ENCODE results near the gene POLR2E. TPM values are rescaled to one million over a fixed set of nuclear protein-coding genes. Genes with fewer than 3 reads are reported as not detected.
A peak's percentile ranks its signal among the peaks of the same experiment; 100 is the strongest.

The POLR2E gene
- total RNA-seq, 1 donor from 2014 or later: 39.1 TPM

GRCh38 chr19:1105873-1106840, 11.0 kb upstream of the POLR2E start:
- Histone ChIP-seq H3K9me3 (ENCODE audit: control insufficient read depth in 3 of 3, low read length in 3 of 3) (no peaks in the 10 kb centered on the region), H3K4me3 (ENCODE audit: low read length in 3 of 3) (no peak overlapping the region), H3K27ac (ENCODE audit: low read depth, low read length) (no peak overlapping the region), H3K36me3 (ENCODE audit: control insufficient read depth in 3 of 3, insufficient read depth in 3 of 3, low read length in 3 of 3) (peaks cover 6 to 25% (median 15%) of the 10 kb centered on the region in 3 donors), H3K9ac (ENCODE audit: low read depth in 1 of 3, low read length in 3 of 3) (no peak overlapping the region), H3K27me3 (ENCODE audit: control insufficient read depth in 3 of 3, insufficient read depth in 3 of 3, low read length in 3 of 3) (no peaks in the 10 kb centered on the region), H3K4me1 (ENCODE audit: control insufficient read depth in 3 of 3, insufficient read depth in 3 of 3, low read length in 3 of 3) (peaks cover 31 to 49% (median 32%) of the 10 kb centered on the region in 3 donors)

- Histone ChIP-seq H3K27me3 (ENCODE audit: control insufficient read depth in 3 of 3, insufficient read depth in 3 of 3, low read length in 3 of 3) (no peaks in the 10 kb centered on the region), H3K9ac (ENCODE audit: low read depth in 1 of 3, low read length in 3 of 3) (peak overlapping the region; percentile 76 to 96 (median 83)), H3K4me1 (ENCODE audit: control insufficient read depth in 3 of 3, insufficient read depth in 3 of 3, low read length in 3 of 3) (peaks cover 31 to 50% (median 32%) of the 10 kb centered on the region in 3 donors), H3K27ac (ENCODE audit: low read depth, low read length) (peak overlapping the region; percentile 98), H3K4me3 (ENCODE audit: low read length in 3 of 3) (peak overlapping the region; percentile 72 to 85 (median 81)), H3K36me3 (ENCODE audit: control insufficient read depth in 3 of 3, insufficient read depth in 3 of 3, low read length in 3 of 3) (peaks cover 6 to 18% (median 15%) of the 10 kb centered on the region in 3 donors), H3K9me3 (ENCODE audit: control insufficient read depth in 3 of 3, low read length in 3 of 3) (no peaks in the 10 kb centered on the region)
These were observed 10.1 kb upstream of the POLR2E start for GRCh38 chr19:1105008-1105872.

GRCh38 chr19:1104311-1105007, 9.3 kb upstream of the POLR2E start:
- H3K27me3 ChIP-seq (ENCODE audit: control insufficient read depth in 3 of 3, insufficient read depth in 3 of 3, low read length in 3 of 3): no peaks in the 10 kb centered on the region
- H3K27ac ChIP-seq (ENCODE audit: low read depth, low read length): peak overlapping the region; percentile 98
- H3K9me3 ChIP-seq (ENCODE audit: control insufficient read depth in 3 of 3, low read length in 3 of 3): no peaks in the 10 kb centered on the region
- H3K36me3 ChIP-seq (ENCODE audit: control insufficient read depth in 3 of 3, insufficient read depth in 3 of 3, low read length in 3 of 3): peaks cover 6 to 17% (median 15%) of the 10 kb centered on the region in 3 donors
- peaks cover 31 to 53% (median 35%) of the 10 kb centered on the region in 3 donors for H3K4me1 ChIP-seq (ENCODE audit: control insufficient read depth in 3 of 3, insufficient read depth in 3 of 3, low read length in 3 of 3)
- H3K9ac ChIP-seq (ENCODE audit: low read depth in 1 of 3, low read length in 3 of 3): peak overlapping the region; percentile 76 to 96 (median 88)
- H3K4me3 ChIP-seq (ENCODE audit: low read length in 3 of 3): peak overlapping the region; percentile 72 to 85 (median 81)

GRCh38 chr19:1103708-1104310, 8.6 kb upstream of the POLR2E start, which contains the start of gene GPX4:
Gene GPX4 (plus strand): TSS chr19:1103994. CDS start chr19:1104044, 50 bp downstream.
- H3K27ac ChIP-seq (ENCODE audit: low read depth, low read length): peak within 1 kb of the TSS; percentile 98
- peaks cover 6 to 15% (median 14%) of the 10 kb centered on the region in 3 donors for H3K36me3 ChIP-seq (ENCODE audit: control insufficient read depth in 3 of 3, insufficient read depth in 3 of 3, low read length in 3 of 3)
- no peaks in the 10 kb centered on the region for H3K9me3 ChIP-seq (ENCODE audit: control insufficient read depth in 3 of 3, low read length in 3 of 3)
- H3K9ac ChIP-seq (ENCODE audit: low read depth in 1 of 3, low read length in 3 of 3): peak within 1 kb of the TSS; percentile 76 to 96 (median 88)
- H3K4me1 ChIP-seq (ENCODE audit: control insufficient read depth in 3 of 3, insufficient read depth in 3 of 3, low read length in 3 of 3): peaks cover 35 to 59% (median 37%) of the 10 kb centered on the region in 3 donors
- peak within 1 kb of the TSS; percentile 72 to 85 (median 81) for H3K4me3 ChIP-seq (ENCODE audit: low read length in 3 of 3)
- no peaks in the 10 kb centered on the region for H3K27me3 ChIP-seq (ENCODE audit: control insufficient read depth in 3 of 3, insufficient read depth in 3 of 3, low read length in 3 of 3)

- H3K4me3 ChIP-seq (ENCODE audit: low read length in 3 of 3): peak overlapping the region; percentile 66 to 71 (median 70)
These were observed 8.0 kb upstream of the POLR2E start for GRCh38 chr19:1103132-1103707.

GRCh38 chr19:1102407-1103131, 7.4 kb upstream of the POLR2E start:
- Histone ChIP-seq H3K4me3 (ENCODE audit: low read length in 3 of 3) (peak overlapping the region in 2 of 3 donors; percentile 5 to 22), H3K4me1 (ENCODE audit: control insufficient read depth in 3 of 3, insufficient read depth in 3 of 3, low read length in 3 of 3) (peaks cover 41 to 68% (median 44%) of the 10 kb centered on the region in 3 donors)

More at GRCh38 chr19:1103132-1103707, 8.0 kb upstream of the POLR2E start:
- peak overlapping the region; percentile 57 to 84 (median 70) for H3K9ac ChIP-seq (ENCODE audit: low read depth in 1 of 3, low read length in 3 of 3)
- H3K4me1 ChIP-seq (ENCODE audit: control insufficient read depth in 3 of 3, insufficient read depth in 3 of 3, low read length in 3 of 3): peaks cover 41 to 65% (median 43%) of the 10 kb centered on the region in 3 donors
- no peaks in the 10 kb centered on the region for H3K9me3 ChIP-seq (ENCODE audit: control insufficient read depth in 3 of 3, low read length in 3 of 3)
- peaks cover 4 to 15% (median 14%) of the 10 kb centered on the region in 3 donors for H3K36me3 ChIP-seq (ENCODE audit: control insufficient read depth in 3 of 3, insufficient read depth in 3 of 3, low read length in 3 of 3)
- H3K27ac ChIP-seq (ENCODE audit: low read depth, low read length): peak overlapping the region; percentile 98
- H3K27me3 ChIP-seq (ENCODE audit: control insufficient read depth in 3 of 3, insufficient read depth in 3 of 3, low read length in 3 of 3): no peaks in the 10 kb centered on the region

GRCh38 chr19:1101337-1101698, 6.1 kb upstream of the POLR2E start:
- no peaks in the 10 kb centered on the region for H3K9me3 ChIP-seq (ENCODE audit: control insufficient read depth in 3 of 3, low read length in 3 of 3)
- H3K9ac ChIP-seq (ENCODE audit: low read depth in 1 of 3, low read length in 3 of 3): peak overlapping the region in 2 of 3 donors; percentile 45 to 68
- H3K4me1 ChIP-seq (ENCODE audit: control insufficient read depth in 3 of 3, insufficient read depth in 3 of 3, low read length in 3 of 3): peaks cover 41 to 60% (median 44%) of the 10 kb centered on the region in 3 donors
- H3K27ac ChIP-seq (ENCODE audit: low read depth, low read length): peak overlapping the region; percentile 98
- H3K4me3 ChIP-seq (ENCODE audit: low read length in 3 of 3): peak overlapping the region in 2 of 3 donors; percentile 41 to 60
- H3K27me3 ChIP-seq (ENCODE audit: control insufficient read depth in 3 of 3, insufficient read depth in 3 of 3, low read length in 3 of 3): no peaks in the 10 kb centered on the region
- H3K36me3 ChIP-seq (ENCODE audit: control insufficient read depth in 3 of 3, insufficient read depth in 3 of 3, low read length in 3 of 3): peaks cover 2 to 4% (median 3%) of the 10 kb centered on the region in 3 donors

More at GRCh38 chr19:1102407-1103131, 7.4 kb upstream of the POLR2E start:
- H3K9me3 ChIP-seq (ENCODE audit: control insufficient read depth in 3 of 3, low read length in 3 of 3): no peaks in the 10 kb centered on the region
- peaks cover 4 to 15% (median 14%) of the 10 kb centered on the region in 3 donors for H3K36me3 ChIP-seq (ENCODE audit: control insufficient read depth in 3 of 3, insufficient read depth in 3 of 3, low read length in 3 of 3)
- H3K9ac ChIP-seq (ENCODE audit: low read depth in 1 of 3, low read length in 3 of 3): peak overlapping the region in 2 of 3 donors; percentile 45 to 68
- H3K27me3 ChIP-seq (ENCODE audit: control insufficient read depth in 3 of 3, insufficient read depth in 3 of 3, low read length in 3 of 3): no peaks in the 10 kb centered on the region
- peak overlapping the region; percentile 98 for H3K27ac ChIP-seq (ENCODE audit: low read depth, low read length)
